ENCODE data around the gene UBTD1. TPM values are rescaled to one million over a fixed set of nuclear protein-coding genes. Genes with fewer than 3 reads are reported as not detected.
"Not testable (repeated sequence)": the region's sequence is repeated elsewhere in the genome, so short reads cannot be mapped to it uniquely, and the experiment has no call there.

Gene UBTD1
- total RNA-seq, 6 donors from 2014 or later = 40.6 to 93.1 (median 67.3) TPM

DNA sequence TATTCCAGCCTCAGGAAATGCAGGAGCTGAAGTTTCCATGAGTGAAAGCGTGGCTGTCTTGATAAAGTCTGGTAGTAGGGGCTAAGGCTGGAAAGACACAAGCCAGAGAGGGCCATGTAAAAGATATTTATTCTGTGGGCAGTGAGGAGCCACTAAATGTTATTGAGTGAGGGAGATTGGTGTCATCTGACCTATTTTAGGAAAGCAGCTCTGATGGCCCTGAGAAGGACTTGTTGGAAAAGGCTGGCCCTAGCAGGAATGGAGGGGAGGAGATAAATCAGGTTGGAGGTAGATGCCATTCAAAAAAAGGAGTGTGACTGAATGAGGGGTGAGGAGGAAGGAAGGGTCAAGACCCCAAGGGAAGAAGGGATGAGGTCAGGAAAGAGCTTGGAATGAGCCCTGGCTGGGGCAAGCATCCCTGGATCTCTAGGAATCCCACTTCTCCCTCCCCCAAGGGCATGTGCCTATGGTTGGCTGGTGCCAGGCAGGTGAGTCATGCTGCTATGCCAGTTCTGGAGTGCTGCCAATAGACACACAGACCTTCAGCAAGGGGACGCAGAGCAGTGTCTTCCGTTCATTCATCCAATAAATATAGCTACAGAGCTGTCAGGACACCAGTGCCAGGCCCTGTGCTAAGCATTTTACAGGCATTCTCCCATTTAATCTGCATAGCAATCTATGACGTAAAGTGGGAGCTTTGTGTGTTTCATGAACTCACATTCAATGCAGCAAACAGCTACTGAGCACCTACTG is 75.8 kb downstream of the UBTD1 start:
- H3K9me3 ChIP-seq = no peaks in the 10 kb centered on the region
- peak in 1 of 2 donors; percentile 87 for DNase-seq
- peaks cover 11 to 21% (median 16%) of the 10 kb centered on the region in 4 donors for H3K36me3 ChIP-seq
- H3K4me1 ChIP-seq = peaks cover 3 to 20% (median 9%) of the 10 kb centered on the region in 4 donors
- H3K27ac ChIP-seq = peak overlapping the region in 3 of 4 donors; percentile 22 to 51 (median 30)
- peak in 1 of 2 donors; percentile 67 for ATAC-seq (ENCODE audit: low FRiP score in 2 of 2)
- H3K4me3 ChIP-seq = no peak overlapping the region
- WGBS, 2 donors = 39 to 43% methylated on average over 4 of the region's 4 CpGs
- no peaks in the 10 kb centered on the region for H3K27me3 ChIP-seq
- TF ChIP-seq EP300 (IDR thresholded peaks at IDR 0.05) (peak in 1 of 4 donors; percentile 79), POLR2AphosphoS5 (IDR thresholded peaks at IDR 0.05) (peak in 1 of 2 donors; percentile 56), POLR2A (IDR thresholded peaks at IDR 0.05) (no peak)
- TF ChIP-seq, protein P1, sequence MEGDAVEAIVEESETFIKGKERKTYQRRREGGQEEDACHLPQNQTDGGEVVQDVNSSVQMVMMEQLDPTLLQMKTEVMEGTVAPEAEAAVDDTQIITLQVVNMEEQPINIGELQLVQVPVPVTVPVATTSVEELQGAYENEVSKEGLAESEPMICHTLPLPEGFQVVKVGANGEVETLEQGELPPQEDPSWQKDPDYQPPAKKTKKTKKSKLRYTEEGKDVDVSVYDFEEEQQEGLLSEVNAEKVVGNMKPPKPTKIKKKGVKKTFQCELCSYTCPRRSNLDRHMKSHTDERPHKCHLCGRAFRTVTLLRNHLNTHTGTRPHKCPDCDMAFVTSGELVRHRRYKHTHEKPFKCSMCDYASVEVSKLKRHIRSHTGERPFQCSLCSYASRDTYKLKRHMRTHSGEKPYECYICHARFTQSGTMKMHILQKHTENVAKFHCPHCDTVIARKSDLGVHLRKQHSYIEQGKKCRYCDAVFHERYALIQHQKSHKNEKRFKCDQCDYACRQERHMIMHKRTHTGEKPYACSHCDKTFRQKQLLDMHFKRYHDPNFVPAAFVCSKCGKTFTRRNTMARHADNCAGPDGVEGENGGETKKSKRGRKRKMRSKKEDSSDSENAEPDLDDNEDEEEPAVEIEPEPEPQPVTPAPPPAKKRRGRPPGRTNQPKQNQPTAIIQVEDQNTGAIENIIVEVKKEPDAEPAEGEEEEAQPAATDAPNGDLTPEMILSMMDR (IDR thresholded peaks at IDR 0.05) = no peak

DNA sequence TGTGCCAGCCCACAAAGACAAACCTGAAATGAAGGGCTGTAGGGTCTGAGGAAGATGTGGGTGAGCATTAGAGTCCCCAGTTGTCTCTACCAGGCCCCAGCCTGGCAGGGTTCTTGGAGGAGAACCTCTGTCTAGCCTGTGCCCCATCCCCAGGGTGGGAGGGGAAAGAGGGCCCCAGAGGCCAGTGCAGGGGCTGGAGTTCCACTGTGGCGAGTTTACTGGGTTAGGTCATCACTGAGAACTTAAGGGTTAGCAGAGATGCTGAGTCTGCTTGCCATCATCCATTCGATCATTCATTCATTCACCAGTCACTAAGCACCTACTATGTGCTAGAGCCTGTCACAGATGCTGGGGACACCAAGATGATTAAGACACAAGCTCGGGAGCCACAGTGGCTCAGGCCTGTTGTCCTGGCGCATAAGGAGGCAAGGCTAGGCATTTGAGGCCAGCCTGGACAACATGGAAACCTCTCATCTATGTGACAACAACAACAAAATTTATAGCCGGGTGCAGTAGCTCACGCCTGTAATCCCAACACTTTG is 76.5 kb downstream of the UBTD1 start:
- WGBS, 2 donors = 92 to 100% methylated on average over 1 to 6 of the region's 6 CpGs
- Histone ChIP-seq H3K36me3 (peaks cover 6 to 14% (median 10%) of the 10 kb centered on the region in 4 donors), H3K4me1 (peaks cover 3 to 20% (median 9%) of the 10 kb centered on the region in 4 donors), H3K27ac (peak overlapping the region in 3 of 4 donors; percentile 22 to 47 (median 30)), H3K9me3 (no peaks in the 10 kb centered on the region), H3K4me3 (no peak overlapping the region), H3K27me3 (no peaks in the 10 kb centered on the region)
- DNase-seq (no peak), ATAC-seq (ENCODE audit: low FRiP score in 2 of 2) (no peak)
- TF ChIP-seq, protein P1 (IDR thresholded peaks at IDR 0.05) = no peak
- TF ChIP-seq EP300 (IDR thresholded peaks at IDR 0.05) = no peak
- no peak for TF ChIP-seq POLR2AphosphoS5 (IDR thresholded peaks at IDR 0.05)
- TF ChIP-seq POLR2A (IDR thresholded peaks at IDR 0.05) = no peak

DNA sequence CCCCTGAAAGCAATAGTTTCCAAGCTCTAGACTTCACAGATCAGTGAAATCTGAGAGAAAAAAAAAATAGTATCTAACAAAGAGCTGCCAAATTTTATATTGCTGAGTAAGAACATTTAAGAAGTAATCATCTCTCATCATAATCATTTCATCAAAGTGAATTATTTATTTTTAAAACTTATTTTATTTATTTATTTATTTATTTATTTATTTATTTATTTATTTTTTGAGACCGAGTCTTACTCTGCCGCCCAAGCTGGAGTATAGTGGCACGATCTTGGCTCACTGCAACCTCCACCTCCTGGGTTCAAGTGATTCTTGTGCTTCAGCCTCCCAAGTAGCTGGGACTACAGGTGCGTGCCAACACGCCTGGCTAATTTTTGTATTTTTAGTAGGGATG is 77.8 kb downstream of the UBTD1 start:
- WGBS, 2 donors = 41 to 78% methylated on average over 5 of the region's 5 CpGs
- not testable (repeated sequence) for ATAC-seq (ENCODE audit: low FRiP score in 2 of 2); H3K27me3 ChIP-seq

DNA sequence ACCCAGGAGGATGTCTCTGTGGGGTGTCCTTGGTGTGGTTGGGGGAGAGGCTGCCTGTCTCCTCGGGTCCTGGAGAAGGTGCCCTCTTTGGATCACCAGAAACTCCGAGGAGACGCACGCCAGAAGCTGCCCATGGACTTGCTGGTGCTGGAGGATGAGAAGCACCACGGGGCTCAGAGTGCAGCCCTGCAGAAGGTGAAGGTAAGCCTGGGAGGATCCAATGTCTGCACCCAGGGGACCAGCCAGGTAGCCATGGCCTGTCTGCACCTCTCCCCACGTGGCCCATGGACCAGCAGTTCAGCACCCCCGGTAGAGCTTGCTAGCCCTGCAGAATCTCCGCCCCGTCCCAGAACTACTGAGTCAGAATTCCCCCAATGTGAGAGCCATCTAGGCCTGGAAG is 79.0 kb downstream of the UBTD1 start:
- Histone ChIP-seq H3K27ac (no peak overlapping the region), H3K4me1 (peaks cover 0 to 12% (median under 1%) of the 10 kb centered on the region in 4 donors), H3K27me3 (no peaks in the 10 kb centered on the region), H3K9me3 (no peaks in the 10 kb centered on the region), H3K36me3 (no peaks in the 10 kb centered on the region), H3K4me3 (no peak overlapping the region)
- WGBS, 2 donors = 86 to 92% methylated on average over 2 to 9 of the region's 9 CpGs
- no peak for ATAC-seq (ENCODE audit: low FRiP score in 2 of 2)
- no peak for DNase-seq
- TF ChIP-seq EP300 (IDR thresholded peaks at IDR 0.05) = no peak
- TF ChIP-seq, protein P1 (IDR thresholded peaks at IDR 0.05) = no peak
- no peak for TF ChIP-seq POLR2A (IDR thresholded peaks at IDR 0.05)
- TF ChIP-seq POLR2AphosphoS5 (IDR thresholded peaks at IDR 0.05) = no peak

More for the DNA sequence above, 77.8 kb downstream of the UBTD1 start:
- H3K4me3 ChIP-seq, DNase-seq, H3K9me3 ChIP-seq, H3K27ac ChIP-seq, H3K36me3 ChIP-seq: not testable (repeated sequence)
- H3K4me1 ChIP-seq = peaks cover 3 to 20% (median 9%) of the 10 kb centered on the region in 4 donors

DNA sequence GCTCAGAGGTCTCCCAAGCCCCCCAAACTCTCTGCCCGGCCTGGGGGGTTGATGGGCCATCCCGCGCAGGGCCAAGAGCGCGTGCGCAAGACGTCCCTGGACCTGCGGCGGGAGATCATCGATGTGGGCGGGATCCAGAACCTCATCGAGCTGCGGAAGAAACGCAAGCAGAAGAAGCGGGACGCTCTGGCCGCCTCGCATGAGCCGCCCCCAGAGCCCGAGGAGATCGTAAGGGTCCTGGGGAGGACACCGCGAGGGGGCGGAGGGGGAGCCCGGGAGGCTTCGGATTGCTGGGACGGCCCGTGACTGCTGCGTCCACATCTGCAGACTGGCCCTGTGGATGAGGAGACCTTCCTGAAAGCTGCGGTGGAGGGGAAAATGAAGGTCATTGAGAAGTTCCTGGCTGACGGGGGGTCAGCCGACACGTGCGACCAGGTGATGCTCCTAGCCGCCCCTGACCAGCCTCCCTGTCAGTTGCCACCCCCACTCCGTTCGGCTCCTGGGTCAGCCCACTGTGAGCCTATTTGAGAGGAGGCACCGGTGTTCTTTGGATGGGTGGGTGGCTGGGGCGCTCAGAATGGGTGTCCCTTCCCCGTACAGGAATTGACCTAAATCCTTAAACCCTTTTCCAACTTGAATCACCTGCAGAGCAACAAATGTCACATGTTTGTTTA is 79.6 kb downstream of the UBTD1 start:
- no peaks in the 10 kb centered on the region for H3K27me3 ChIP-seq
- peaks cover 0 to 8% (median 0%) of the 10 kb centered on the region in 4 donors for H3K4me1 ChIP-seq
- 67 to 81% methylated on average over 35 to 37 of the region's 40 CpGs for WGBS, 2 donors
- DNase-seq (peak in 1 of 2 donors; percentile 60), ATAC-seq (ENCODE audit: low FRiP score in 2 of 2) (peak in 1 of 2 donors; percentile 24)
- H3K27ac ChIP-seq = no peak overlapping the region
- H3K4me3 ChIP-seq = no peak overlapping the region
- H3K9me3 ChIP-seq = no peaks in the 10 kb centered on the region
- H3K36me3 ChIP-seq = no peaks in the 10 kb centered on the region
- TF ChIP-seq POLR2A (IDR thresholded peaks at IDR 0.05) (no peak), EP300 (IDR thresholded peaks at IDR 0.05) (no peak), POLR2AphosphoS5 (IDR thresholded peaks at IDR 0.05) (no peak)
- TF ChIP-seq, protein P1 (IDR thresholded peaks at IDR 0.05) = no peak
